ENCODE results near the gene PARS2.

The PARS2 gene

GRCh38 chr1:54764133-54764921 is at the start of gene PARS2:
PARS2 (minus strand) TSS chr1:54764523; CDS start chr1:54759161, 5,362 bp downstream.
- peak; percentile 94 for DNase-seq

- DNase-seq = no peak
Measured at GRCh38 chr1:54814126-54814498, 49.8 kb upstream of the PARS2 start.

GRCh38 chr1:54813485-54814125 is 49.3 kb upstream of the PARS2 start:
- DNase-seq = no peak

GRCh38 chr1:54812801-54813484 is 48.6 kb upstream of the PARS2 start:
- peak; percentile 12 for DNase-seq

- DNase-seq = peak; percentile 25
Measured at GRCh38 chr1:54811739-54812655, 47.7 kb upstream of the PARS2 start.

DNA sequence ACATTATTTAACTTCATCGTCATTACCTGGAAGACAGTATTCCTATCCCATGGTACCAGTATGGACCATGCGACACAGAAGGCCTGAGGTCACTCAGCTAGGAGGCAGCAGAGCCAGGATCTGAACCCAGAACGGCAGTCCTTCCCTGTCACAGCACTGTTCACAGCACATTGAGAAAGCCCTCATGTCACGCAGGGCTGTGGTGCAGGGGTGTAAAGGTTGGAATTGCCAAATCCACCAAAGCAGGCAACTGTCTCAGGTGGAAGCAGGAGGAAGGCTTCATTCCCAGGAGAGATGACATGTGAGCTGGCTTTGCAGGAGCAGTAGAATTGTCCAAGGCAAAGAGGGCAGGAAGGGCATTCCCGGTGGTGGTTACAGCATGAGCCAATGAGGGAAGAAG is 46.7 kb upstream of the PARS2 start:
- DNase-seq = no peak

DNA sequence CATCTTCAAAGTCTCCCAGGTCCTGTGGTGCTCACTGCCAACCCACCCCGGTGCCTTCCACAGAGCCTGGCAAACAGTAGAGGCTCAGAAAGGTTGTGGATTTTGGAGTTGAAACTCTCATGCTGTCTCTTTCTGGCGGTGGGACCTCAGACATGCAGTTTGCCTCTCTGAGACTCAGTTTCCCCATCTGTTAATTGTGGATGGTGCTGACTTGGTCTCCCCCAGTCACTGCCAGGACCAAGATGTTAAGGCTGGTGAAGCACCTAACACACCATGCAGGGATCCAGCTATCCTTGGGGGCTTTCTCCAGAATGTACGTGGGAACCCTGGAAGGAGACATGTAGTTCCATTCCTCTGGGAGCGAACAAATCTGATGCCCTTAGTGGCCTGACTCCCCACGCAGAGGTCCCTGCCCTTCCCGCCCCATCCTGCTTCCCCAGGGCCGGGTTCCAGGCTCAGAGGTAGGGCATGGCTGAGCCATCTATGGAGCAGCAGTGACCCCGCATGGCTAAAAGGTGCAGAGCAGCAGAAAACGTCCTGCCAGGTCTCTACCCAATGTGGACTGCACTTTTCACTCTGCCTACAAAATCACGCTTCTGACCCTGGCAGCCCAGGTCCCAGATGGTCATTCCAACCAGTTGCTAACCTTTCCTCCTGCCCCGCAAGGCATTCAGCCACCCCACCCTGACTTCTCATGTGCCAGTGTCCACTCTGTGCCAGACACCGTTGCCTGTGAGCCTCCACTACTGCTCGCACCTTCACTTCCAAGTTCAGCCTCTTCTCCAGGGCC is 46.0 kb upstream of the PARS2 start:
- DNase-seq = peak; percentile 66

DNA sequence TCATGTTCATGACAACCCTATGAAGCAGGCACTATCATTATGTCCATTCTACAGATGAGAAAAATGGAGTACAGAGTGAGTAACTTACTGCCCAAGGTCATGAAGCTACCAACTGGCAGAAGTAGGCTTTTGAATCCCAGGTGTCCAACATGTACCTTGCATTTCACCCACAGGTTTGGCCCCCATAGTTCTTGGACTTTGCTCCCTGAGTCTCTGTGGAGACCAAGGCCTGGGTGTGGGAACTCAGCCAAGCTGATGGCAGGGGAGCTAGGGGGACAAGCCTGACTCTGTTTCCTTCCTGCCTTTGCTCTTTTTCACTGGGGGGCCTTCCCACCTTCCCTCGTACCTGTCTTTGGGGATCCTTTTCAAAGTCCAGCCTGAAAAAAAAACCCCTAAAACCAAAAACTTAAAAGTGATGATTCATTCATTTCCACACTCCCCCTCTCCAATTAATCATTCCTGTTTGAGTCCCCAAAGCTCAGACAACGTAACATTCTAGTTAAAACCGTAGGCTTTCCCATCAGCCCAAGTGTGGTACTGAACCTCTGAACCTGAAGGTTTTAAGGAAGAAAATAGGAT is 45.3 kb upstream of the PARS2 start:
- DNase-seq = no peak

DNA sequence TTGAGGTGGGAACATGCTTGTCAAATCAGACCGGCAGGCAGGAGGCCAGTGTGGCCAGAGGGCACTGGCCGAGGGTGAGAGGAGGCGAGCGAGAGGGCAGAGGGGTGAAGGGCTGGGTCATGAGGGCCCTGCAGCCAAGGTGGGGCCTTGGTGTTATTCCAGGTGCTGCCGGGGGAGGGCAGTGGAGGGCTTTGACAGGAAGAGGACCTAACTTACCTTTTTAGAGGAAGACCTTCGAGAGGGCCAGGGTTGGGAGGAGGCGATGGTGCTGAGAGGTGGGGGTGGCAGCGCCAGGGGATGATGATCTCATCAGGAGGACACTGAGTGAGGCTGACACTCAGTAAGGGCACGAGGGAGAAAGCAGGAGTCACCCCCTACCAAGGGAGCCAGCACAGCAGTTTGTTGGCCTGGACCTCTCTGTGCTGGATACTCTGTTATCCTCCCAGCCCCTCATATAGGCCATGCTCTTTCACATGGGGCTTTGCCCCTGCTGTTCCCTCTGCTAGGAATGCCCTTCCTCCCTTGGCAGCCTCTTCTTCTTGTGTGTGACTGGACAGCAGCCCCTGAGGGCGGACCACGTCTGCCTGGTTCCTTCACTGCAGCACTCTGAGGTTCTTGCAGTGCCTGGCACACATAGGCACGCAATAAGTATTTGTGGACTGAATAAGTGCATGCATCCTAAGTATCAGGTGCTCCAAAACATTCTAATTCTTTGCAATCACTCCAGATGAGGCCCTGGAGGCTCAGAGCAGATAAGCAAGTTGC is 44.3 kb upstream of the PARS2 start:
- DNase-seq = peak; percentile 17

DNA sequence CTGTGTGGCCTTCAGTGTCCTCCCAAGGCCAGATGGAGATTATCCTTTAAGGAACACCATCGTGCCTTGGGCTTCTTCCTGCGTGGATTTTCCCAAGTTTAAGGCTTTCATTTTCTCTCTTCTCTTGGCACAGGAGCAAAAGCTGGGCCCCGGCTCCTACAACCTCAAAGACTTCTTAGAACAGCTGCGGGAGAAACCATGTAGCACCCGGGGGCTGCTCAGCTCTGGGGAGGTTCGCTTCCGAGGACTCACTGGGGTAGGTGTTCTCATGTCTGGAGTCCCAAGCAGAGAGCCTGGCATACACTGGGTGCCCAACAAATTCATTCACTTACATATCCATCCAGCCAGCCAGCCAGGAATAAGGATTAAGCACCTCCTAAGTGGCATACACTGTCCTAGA is 43.4 kb upstream of the PARS2 start:
- no peak for DNase-seq

DNA sequence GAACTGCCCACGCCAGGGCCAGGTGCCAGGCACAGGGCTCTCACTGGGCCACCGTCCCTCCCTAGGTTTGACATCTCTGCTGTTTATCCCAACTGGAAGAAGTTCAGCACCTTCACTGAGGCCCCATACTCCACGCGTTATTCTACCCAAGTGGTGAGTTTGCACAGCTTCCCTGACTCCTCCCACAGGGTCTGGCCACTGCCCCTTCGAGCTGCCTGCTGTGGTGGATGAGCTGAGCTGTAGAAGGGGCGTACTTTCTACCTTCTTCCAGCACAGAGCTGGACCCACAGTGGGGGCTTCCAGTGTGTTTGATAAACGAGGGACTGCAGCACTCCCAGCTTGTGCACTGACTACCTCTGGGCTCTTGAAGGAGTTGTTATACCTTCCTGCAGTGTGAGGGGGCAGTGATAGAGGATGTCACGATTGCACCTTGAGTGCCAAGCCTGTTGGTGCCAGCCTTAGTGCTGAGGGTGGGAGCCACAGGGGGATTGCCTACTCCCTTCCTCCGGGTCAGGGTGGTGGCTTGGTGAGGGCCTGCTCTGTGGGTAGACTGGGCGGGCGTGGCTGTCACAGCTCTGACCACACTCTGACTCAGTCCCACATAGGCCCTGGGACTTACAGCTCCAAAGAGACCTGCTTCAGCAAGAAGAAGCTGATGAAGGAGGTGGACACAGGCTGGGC is 42.7 kb upstream of the PARS2 start:
- peak; percentile 32 for DNase-seq

DNA sequence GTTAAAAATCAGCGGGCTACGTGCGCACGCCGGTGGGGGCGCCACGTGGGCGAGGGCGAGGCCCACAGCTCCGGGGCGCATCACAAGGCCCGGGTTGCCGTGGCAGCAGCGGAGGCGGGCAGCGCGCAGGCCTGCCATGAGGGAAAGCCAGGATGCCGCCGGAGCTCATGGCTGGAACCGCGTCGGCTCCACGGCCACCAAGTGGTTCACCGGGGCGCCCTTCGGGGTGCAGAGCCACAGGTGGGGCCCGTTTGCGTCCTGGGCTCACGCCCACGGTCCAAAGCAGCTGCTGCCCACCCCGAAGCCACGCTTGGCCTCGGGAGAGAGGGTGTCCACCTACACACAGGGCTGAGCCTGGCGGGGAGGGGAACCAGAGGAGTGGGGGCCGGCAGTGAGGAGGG is 41.7 kb upstream of the PARS2 start:
- peak; percentile 26 for DNase-seq

GRCh38 chr1:54805466-54805865 is 41.1 kb upstream of the PARS2 start:
- DNase-seq = no peak

- peak; percentile 29 for DNase-seq
Measured at GRCh38 chr1:54804471-54805132, 40.3 kb upstream of the PARS2 start.

- peak; percentile 14 for DNase-seq
Measured at GRCh38 chr1:54803761-54804470, 39.6 kb upstream of the PARS2 start.

DNA sequence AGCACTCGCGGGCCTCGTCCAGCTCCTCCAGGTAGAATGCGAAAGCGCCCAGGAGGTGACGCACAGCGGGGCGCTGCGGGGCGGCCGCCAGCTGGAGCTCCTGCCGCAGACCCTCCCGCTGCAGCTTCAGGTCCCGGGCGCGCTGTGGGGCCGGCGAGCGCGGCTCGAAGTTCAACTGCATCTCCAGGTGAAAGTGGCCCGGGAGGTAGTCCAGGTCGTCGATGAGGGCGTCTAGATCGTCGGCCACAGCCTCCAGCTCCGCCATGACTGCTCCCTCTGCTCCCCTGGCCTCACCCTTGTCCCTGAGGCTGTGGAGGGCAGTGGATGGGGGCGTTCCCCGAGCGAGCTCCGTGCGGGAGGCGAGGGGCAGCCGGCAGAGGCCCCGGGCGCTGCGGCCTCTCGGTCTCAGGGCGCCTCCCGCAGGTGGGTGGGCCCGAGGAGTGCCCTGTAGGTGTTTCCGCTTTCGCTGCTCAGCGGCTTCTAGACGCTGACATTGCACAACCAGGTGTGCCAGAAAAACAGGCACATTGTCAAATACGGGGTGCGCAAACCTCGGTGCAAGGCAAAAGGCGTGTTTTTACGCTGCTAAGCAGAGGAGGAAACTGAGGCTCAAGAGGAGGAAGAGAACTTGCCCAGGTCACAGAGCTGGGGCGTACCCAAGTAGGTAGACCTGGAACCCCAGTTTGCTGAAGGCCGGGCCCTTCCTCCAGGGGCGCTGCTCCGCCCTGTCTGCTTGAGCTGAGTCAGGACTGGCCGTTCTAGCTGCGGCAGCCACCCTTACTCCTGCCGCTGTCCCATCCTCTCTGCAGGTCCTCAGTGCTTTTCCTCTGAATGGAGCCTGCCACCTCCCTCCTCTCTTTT is 36.8 kb upstream of the PARS2 start, which contains the start of gene TTC22:
TTC22 (minus strand) TSS at position 425 of the 861 bp plus-strand sequence; CDS start at position 265, 160 bp downstream.
- DNase-seq = peak; percentile 77

GRCh38 chr1:54800041-54800898 is 35.9 kb upstream of the PARS2 start:
- DNase-seq = no peak

Measured in activated CD4-positive, CD25-positive, alpha-beta regulatory T cell treated with anti-CD3 and anti-CD28 coated beads, Interleukin-2, amount 50 U/mL, for 72 hours (primary cell).